Smooth muscle cell (in vitro differentiated cells): ENCODE data around the gene SAMD14. TPM values are rescaled to one million over a fixed set of nuclear protein-coding genes. Genes with fewer than 3 reads are reported as not detected.

Source experiments
- DNase-seq: peaks from one replicate; lab custom pipeline; 2025; ENCODE audit not compliant: unreplicated experiment; lab: John Stamatoyannopoulos, UW
- H2AFZ ChIP-seq: fragments of 200-600 bp; sonication (generic); 2 replicates; pipeline ENCODE4 v1.6.0; 2016; ENCODE audit warnings: antibody characterized with exemption, low read depth, mild to moderate bottlenecking
- H3F3A ChIP-seq: fragments of 200-600 bp; sonication (generic); 2 replicates; pipeline ENCODE4 v1.6.0; 2017; ENCODE audit warnings: antibody characterized with exemption, low read depth
- H3K27ac ChIP-seq: fragments of 200-600 bp; sonication (generic); 2 replicates; pipeline ENCODE4 v1.5.1; 2016; ENCODE audit warnings: low read depth, mild to moderate bottlenecking
- H3K27me3 ChIP-seq: fragments of 200-600 bp; sonication (generic); 2 replicates; pipeline ENCODE4 v1.6.1; 2016; ENCODE audit warnings: low read depth, mild to moderate bottlenecking
- H3K36me3 ChIP-seq: fragments of 200-600 bp; sonication (generic); 2 replicates; pipeline ENCODE4 v1.5.1; 2016; ENCODE audit warnings: low read depth
- H3K4me1 ChIP-seq: fragments of 200-600 bp; sonication (generic); 2 replicates; pipeline ENCODE4 v1.5.1; 2016; ENCODE audit warnings: low read depth
- H3K4me2 ChIP-seq: fragments of 200-600 bp; sonication (generic); 2 replicates; pipeline ENCODE4 v1.6.0; 2016; ENCODE audit warnings: mild to moderate bottlenecking
- H3K4me3 ChIP-seq: fragments of 200-600 bp; sonication (generic); 2 replicates; pipeline ENCODE4 v1.5.1; 2016; ENCODE audit warnings: mild to moderate bottlenecking
- H3K79me2 ChIP-seq: fragments of 200-600 bp; sonication (generic); 2 replicates; pipeline ENCODE4 v1.6.0; 2016; ENCODE audit warnings: low read depth, mild to moderate bottlenecking
- H3K9ac ChIP-seq: fragments of 200-600 bp; sonication (generic); 2 replicates; pipeline ENCODE4 v1.6.0; 2016; ENCODE audit warnings: low read depth
- H3K9me3 ChIP-seq: fragments of 200-600 bp; sonication (generic); replicated peaks from 2 replicates; pipeline ENCODE4 v1.5.1; 2016; ENCODE audit warnings: low read depth
- H4K20me1 ChIP-seq: fragments of 200-600 bp; sonication (generic); 2 replicates; pipeline ENCODE4 v1.6.0; 2016; ENCODE audit warnings: low read depth
- CTCF ChIP-seq: fragments of 200-600 bp; sonication (generic); IDR thresholded peaks from 2 replicates; pipeline ENCODE4 v1.5.1; 2017; ENCODE audit warnings: borderline replicate concordance, mild to moderate bottlenecking, antibody characterized with exemption; ENCODE audit not compliant: insufficient read depth, poor library complexity, severe bottlenecking
- WGBS: methylation state at CpG from one replicate; pipeline ENCODE4 v1.1.7; 2016; ENCODE audit warnings: low lambda C conversion rate; 5-methylcytosine and 5-hydroxymethylcytosine counted together
- polyA plus RNA-seq: library from polyadenylated mRNA; unstranded; fragments of >200 nt; fragmentation: Nextera tagmentation; extraction: Ambion mirVana; gene quantifications from 2 replicates; pipeline ENCODE4 v1.2.1, GENCODE V29; 2016
- total RNA-seq: library from RNA; depleted of rRNA; stranded (reverse); fragments of >200 nt; gene quantifications from 2 replicates; pipeline ENCODE4 v1.2.3, GENCODE V29; 2014

SAMD14 gene
- total and polyA plus RNA-seq, 2 experiments from 2014 or later = 13.7 to 39.1 TPM

GRCh38 chr17:50097455-50097854 lies 32.5 kb downstream of the SAMD14 start:
- no peak for DNase-seq
- Histone ChIP-seq H4K20me1 (no peaks in the 10 kb centered on the region), H2AFZ (no peak overlapping the region), H3K4me1 (peaks cover 24% of the 10 kb centered on the region), H3K27ac (no peak overlapping the region), H3K4me3 (no peak overlapping the region), H3K9me3 (no peaks in the 10 kb centered on the region), H3K36me3 (no peaks in the 10 kb centered on the region), H3F3A (peaks cover 7% of the 10 kb centered on the region), H3K9ac (no peak overlapping the region), H3K79me2 (peaks cover 8% of the 10 kb centered on the region), H3K4me2 (no peak overlapping the region), H3K27me3 (no peaks in the 10 kb centered on the region)
- TF ChIP-seq CTCF = no peak
- 82% methylated on average over 7 of the region's 7 CpGs for WGBS

GRCh38 chr17:50096758-50097157 lies 33.2 kb downstream of the SAMD14 start:
- H3K4me1 ChIP-seq = peaks cover 20% of the 10 kb centered on the region
- no peak overlapping the region for H3K27ac ChIP-seq
- peaks cover 7% of the 10 kb centered on the region for H3F3A ChIP-seq
- no peak overlapping the region for H3K4me3 ChIP-seq
- peaks cover 8% of the 10 kb centered on the region for H3K79me2 ChIP-seq
- TF ChIP-seq CTCF = no peak
- DNase-seq = no peak
- H3K36me3 ChIP-seq = no peaks in the 10 kb centered on the region
- H3K27me3 ChIP-seq = no peaks in the 10 kb centered on the region
- WGBS = 89% methylated on average over 3 of the region's 3 CpGs
- H3K9ac ChIP-seq = no peak overlapping the region
- H4K20me1 ChIP-seq = no peaks in the 10 kb centered on the region
- no peak overlapping the region for H2AFZ ChIP-seq
- no peak overlapping the region for H3K4me2 ChIP-seq
- no peaks in the 10 kb centered on the region for H3K9me3 ChIP-seq

GRCh38 chr17:50096092-50096491 lies 33.9 kb downstream of the SAMD14 start:
- no peaks in the 10 kb centered on the region for H3K9me3 ChIP-seq
- H4K20me1 ChIP-seq = no peaks in the 10 kb centered on the region
- H3K36me3 ChIP-seq = no peaks in the 10 kb centered on the region
- 61% methylated on average over 6 of the region's 6 CpGs for WGBS
- peak overlapping the region; percentile 97 for H3K4me2 ChIP-seq
- H3K27ac ChIP-seq = no peak overlapping the region
- DNase-seq = no peak
- H3K27me3 ChIP-seq = no peaks in the 10 kb centered on the region
- H3F3A ChIP-seq = peaks cover 7% of the 10 kb centered on the region
- peak overlapping the region; percentile 90 for H3K4me3 ChIP-seq
- peak overlapping the region; percentile 84 for H3K9ac ChIP-seq
- no peak for TF ChIP-seq CTCF
- peaks cover 8% of the 10 kb centered on the region for H3K79me2 ChIP-seq
- H2AFZ ChIP-seq = no peak overlapping the region
- H3K4me1 ChIP-seq = peaks cover 14% of the 10 kb centered on the region

- Histone ChIP-seq H3F3A (peaks cover 4% of the 10 kb centered on the region), H3K27ac (no peak overlapping the region), H3K9ac (peak overlapping the region; percentile 84), H4K20me1 (no peaks in the 10 kb centered on the region), H3K9me3 (no peaks in the 10 kb centered on the region), H3K36me3 (no peaks in the 10 kb centered on the region), H3K79me2 (peaks cover 8% of the 10 kb centered on the region), H3K4me1 (peaks cover 10% of the 10 kb centered on the region), H3K27me3 (no peaks in the 10 kb centered on the region), H3K4me2 (peak overlapping the region; percentile 97), H3K4me3 (peak overlapping the region; percentile 90), H2AFZ (peak overlapping the region; percentile 75)
- no peak for TF ChIP-seq CTCF
- no peak for DNase-seq
- 2% methylated on average over 10 of the region's 12 CpGs for WGBS
Observed at GRCh38 chr17:50095626-50096037, 34.3 kb downstream of the SAMD14 start.
